Measurements from ENCODE around the gene SP8. TPM values are rescaled to one million over a fixed set of nuclear protein-coding genes. Genes with fewer than 3 reads are reported as not detected.

SP8 gene
- total RNA-seq, 1 donor from 2014 or later, result not detected

DNA sequence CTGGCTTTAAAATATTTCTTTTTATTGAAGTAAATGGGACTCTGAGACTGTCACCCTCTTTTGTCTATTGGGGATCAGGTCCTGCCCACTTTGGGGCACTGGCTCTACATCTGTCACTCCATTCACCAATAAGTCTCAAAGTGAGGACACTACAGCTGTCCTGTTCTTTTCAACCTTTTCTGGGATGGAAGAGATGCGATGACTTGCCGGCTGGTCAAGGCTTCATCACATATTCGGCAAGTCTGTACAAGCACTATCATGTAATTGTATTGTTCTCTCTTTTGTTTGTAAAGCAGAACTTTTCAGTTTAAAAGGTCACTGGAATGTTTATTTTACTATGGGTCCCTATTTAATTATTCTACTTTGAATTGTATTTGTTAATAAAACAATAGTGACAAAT, 17.7 kb upstream of the SP8 start:
- intact Hi-C loops (cut with DNase I), result no loop called here
- H3K9me3 ChIP-seq, result no peaks in the 10 kb centered on the region
- peaks cover 43% of the 10 kb centered on the region for H3K27me3 ChIP-seq
- ATAC-seq, result no peak
- TF ChIP-seq, protein P1, sequence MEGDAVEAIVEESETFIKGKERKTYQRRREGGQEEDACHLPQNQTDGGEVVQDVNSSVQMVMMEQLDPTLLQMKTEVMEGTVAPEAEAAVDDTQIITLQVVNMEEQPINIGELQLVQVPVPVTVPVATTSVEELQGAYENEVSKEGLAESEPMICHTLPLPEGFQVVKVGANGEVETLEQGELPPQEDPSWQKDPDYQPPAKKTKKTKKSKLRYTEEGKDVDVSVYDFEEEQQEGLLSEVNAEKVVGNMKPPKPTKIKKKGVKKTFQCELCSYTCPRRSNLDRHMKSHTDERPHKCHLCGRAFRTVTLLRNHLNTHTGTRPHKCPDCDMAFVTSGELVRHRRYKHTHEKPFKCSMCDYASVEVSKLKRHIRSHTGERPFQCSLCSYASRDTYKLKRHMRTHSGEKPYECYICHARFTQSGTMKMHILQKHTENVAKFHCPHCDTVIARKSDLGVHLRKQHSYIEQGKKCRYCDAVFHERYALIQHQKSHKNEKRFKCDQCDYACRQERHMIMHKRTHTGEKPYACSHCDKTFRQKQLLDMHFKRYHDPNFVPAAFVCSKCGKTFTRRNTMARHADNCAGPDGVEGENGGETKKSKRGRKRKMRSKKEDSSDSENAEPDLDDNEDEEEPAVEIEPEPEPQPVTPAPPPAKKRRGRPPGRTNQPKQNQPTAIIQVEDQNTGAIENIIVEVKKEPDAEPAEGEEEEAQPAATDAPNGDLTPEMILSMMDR (IDR thresholded peaks at IDR 0.05), result no peak
- no peak overlapping the region for H3K4me3 ChIP-seq
- no peaks in the 10 kb centered on the region for H3K4me1 ChIP-seq
- no peak for DNase-seq
- H3K36me3 ChIP-seq, result no peaks in the 10 kb centered on the region
- H3K27ac ChIP-seq, result no peak overlapping the region

DNA sequence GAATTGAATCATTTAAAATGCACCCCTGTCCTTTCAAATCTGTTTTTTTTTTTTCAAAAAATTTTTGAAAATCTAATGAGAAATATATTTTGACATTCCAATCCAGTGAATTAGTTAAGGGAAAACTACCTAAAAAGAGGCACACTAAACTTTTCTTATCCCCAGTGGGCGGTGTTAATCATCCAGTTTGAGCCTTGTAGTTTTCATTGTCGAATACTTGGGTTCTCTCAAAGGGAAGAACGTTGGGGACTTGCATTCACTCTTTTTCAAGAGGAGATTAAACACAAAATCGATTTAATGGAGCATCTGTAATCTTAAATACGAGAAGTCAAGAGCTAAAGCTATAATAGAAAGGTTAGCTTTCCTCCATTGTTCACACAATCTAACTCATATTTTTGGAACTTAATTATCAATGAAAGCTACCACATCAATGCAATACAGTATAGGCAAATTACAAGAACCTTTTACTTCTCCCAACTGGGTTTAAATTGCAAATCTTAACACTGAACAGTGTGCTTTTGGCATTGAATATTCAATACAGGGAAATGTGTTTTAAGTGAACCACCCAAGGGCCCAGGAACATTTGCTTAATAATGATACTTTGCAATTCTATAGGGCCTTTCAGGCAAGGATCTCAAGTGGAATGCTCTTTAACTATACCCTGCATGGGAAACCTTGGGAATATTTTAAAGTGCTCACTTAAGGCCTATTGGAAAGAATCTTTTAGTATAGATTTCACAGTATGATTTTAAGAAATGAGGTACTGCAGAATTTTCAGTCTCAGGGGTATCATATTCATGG, 13.1 kb upstream of the SP8 start:
- peaks cover 75% of the 10 kb centered on the region for H3K27me3 ChIP-seq
- DNase-seq (no peak), ATAC-seq (no peak)
- no peaks in the 10 kb centered on the region for H3K36me3 ChIP-seq
- H3K27ac ChIP-seq, result no peak overlapping the region
- no peak overlapping the region for H3K4me3 ChIP-seq
- TF ChIP-seq, protein P1 (IDR thresholded peaks at IDR 0.05), result no peak
- intact Hi-C loops (cut with DNase I), result no loop called here
- H3K4me1 ChIP-seq, result peaks cover 7% of the 10 kb centered on the region
- H3K9me3 ChIP-seq, result no peaks in the 10 kb centered on the region

DNA sequence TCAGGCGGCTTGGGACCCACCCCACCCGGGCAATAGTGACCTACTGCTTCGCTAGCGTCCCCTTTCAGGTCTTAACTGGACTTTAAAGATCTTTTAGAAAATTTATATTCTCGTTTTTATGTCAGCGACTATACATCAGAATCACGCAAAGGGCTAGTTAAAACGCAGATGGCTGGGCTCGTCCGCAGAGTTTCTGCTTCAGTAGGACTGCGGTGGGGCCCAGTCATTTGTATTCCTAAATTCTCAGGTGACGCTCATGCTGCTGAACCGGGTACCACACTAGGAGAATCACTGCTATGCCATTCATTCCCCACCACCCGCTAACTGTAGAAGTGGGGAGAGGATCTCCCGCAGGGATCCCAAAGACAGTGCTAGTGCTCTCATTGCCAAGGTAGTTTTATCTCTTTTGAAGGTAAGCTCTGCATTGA, 12.0 kb upstream of the SP8 start:
- Histone ChIP-seq H3K4me3 (peak overlapping the region; percentile 52), H3K27me3 (peaks cover 86% of the 10 kb centered on the region), H3K36me3 (no peaks in the 10 kb centered on the region), H3K9me3 (no peaks in the 10 kb centered on the region), H3K4me1 (peaks cover 7% of the 10 kb centered on the region), H3K27ac (no peak overlapping the region)
- no peak for DNase-seq
- TF ChIP-seq, protein P1 (IDR thresholded peaks at IDR 0.05), result no peak
- intact Hi-C loops (cut with DNase I), result no loop called here
- ATAC-seq, result no peak

DNA sequence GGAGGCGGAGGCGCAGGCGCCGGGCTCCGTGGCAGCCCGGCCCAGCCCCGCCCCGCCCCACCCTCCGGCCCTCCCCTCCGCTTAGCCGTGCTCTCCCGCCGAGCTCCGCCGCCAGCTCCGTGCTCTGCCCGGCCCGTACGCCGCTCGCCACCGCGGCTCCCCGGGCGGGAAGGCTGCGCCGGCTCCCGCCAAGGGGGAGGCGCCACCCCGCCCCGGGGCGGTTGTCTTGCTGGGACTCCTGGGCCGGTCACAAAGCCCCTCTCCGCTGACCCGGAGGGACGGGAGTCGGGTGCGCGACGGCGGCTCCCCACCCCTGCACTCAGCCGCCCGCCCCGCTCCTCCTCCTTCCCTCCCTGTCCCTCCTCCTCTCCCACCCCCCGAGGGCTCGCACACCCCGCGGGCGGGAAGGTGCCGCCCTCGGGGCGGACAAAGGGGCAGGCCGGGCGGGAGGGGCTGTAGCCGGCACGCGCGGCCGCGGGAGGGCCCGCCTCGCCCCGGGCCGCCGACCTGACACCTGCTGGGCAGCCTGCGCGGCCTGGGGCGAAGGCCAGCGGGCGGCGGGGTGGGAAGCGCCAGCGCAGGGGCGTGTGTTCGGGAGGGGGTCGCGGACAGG, 11.5 kb upstream of the SP8 start:
- intact Hi-C loops (cut with DNase I), result no loop called here
- peak overlapping the region; percentile 52 for H3K4me3 ChIP-seq
- H3K9me3 ChIP-seq, result no peaks in the 10 kb centered on the region
- peaks cover 91% of the 10 kb centered on the region for H3K27me3 ChIP-seq
- DNase-seq, result peak; percentile 86
- H3K4me1 ChIP-seq, result peaks cover 7% of the 10 kb centered on the region
- peak; percentile 96 for ATAC-seq
- TF ChIP-seq, protein P1 (IDR thresholded peaks at IDR 0.05), result no peak
- no peak overlapping the region for H3K27ac ChIP-seq
- H3K36me3 ChIP-seq, result no peaks in the 10 kb centered on the region

DNA sequence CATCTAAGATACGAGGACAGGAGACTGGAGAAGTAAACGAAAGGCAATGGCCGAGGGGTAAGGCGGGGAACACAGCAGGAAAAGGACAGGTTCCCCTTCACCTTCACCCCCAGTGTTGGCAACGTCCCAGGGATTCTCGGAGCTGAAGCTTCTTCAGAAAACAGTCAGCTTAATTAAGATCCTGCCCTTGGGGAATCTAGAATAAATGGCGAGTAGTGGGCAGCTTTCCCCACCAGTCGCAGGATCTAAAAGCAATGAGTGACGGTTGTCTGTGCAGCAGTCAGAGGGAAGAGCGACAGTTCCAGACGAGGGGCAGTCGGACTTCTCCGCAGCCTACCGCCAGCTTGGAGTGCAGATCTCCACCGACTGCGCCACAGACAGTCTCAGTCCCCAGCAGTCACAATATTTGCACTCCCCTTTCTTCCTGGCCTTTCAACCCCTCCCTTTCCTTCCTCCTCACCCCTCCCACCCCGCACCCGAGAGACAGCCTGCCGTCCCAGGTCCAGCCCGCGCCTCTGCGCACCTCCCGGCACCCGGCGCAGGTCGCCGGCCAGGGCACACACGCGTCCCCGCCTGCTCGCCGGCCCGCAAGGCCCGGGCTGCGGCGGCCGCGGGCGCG, 10.9 kb upstream of the SP8 start:
- DNase-seq (peak; percentile 67), ATAC-seq (no peak)
- peaks cover 94% of the 10 kb centered on the region for H3K27me3 ChIP-seq
- no peaks in the 10 kb centered on the region for H3K36me3 ChIP-seq
- H3K4me1 ChIP-seq, result peaks cover 7% of the 10 kb centered on the region
- H3K4me3 ChIP-seq, result peak overlapping the region; percentile 52
- no peak overlapping the region for H3K27ac ChIP-seq
- no peaks in the 10 kb centered on the region for H3K9me3 ChIP-seq
- intact Hi-C loops (cut with DNase I), result no loop called here
- TF ChIP-seq, protein P1 (IDR thresholded peaks at IDR 0.05), result no peak

All from upper lobe of right lung (tissue), 1 donor.